ENCODE measurements around the gene PILRA.

The PILRA gene

GRCh38 chr7:100411101-100411500, 37.8 kb downstream of the PILRA start:
- no peak for DNase-seq (ENCODE audit: low spot score)

- DNase-seq (ENCODE audit: low spot score) = no peak
Observed at GRCh38 chr7:100413346-100413745, 40.1 kb downstream of the PILRA start.

- no peak for DNase-seq (ENCODE audit: low spot score)
Observed at GRCh38 chr7:100413889-100414288, 40.6 kb downstream of the PILRA start.

GRCh38 chr7:100415448-100415847, 42.2 kb downstream of the PILRA start:
- no peak for DNase-seq (ENCODE audit: low spot score)

- peak; percentile 31 for DNase-seq (ENCODE audit: low spot score)
Observed at GRCh38 chr7:100418930-100419659, 45.8 kb downstream of the PILRA start.

- DNase-seq (ENCODE audit: low spot score) = no peak
Observed at GRCh38 chr7:100419660-100420226, 46.5 kb downstream of the PILRA start.

- DNase-seq (ENCODE audit: low spot score) = no peak
Observed at GRCh38 chr7:100423315-100423714, 50.0 kb downstream of the PILRA start.

GRCh38 chr7:100425347-100425746, 52.1 kb downstream of the PILRA start:
- no peak for DNase-seq (ENCODE audit: low spot score)

GRCh38 chr7:100426516-100426915, 53.2 kb downstream of the PILRA start:
- no peak for DNase-seq (ENCODE audit: low spot score)

- DNase-seq (ENCODE audit: low spot score) = no peak
Observed at GRCh38 chr7:100427762-100428198, 54.5 kb downstream of the PILRA start.

GRCh38 chr7:100428199-100428966, 55.1 kb downstream of the PILRA start, which contains the start of gene ZCWPW1:
TSS of gene ZCWPW1 (minus strand) at chr7:100428703. CDS start at chr7:100420649, 8,054 bp downstream.
- peak; percentile 98 for DNase-seq (ENCODE audit: low spot score)

GRCh38 chr7:100428967-100429636, 55.8 kb downstream of the PILRA start:
- peak; percentile 100 for DNase-seq (ENCODE audit: low spot score)

GRCh38 chr7:100429637-100430492, 56.6 kb downstream of the PILRA start, which contains the start of gene MEPCE:
TSS of gene MEPCE (plus strand) at chr7:100429831. CDS start at chr7:100430019, 188 bp downstream.
- DNase-seq (ENCODE audit: low spot score) = peak; percentile 99

GRCh38 chr7:100430493-100431285, 57.4 kb downstream of the PILRA start:
- DNase-seq (ENCODE audit: low spot score) = no peak

GRCh38 chr7:100431286-100431735, 58.0 kb downstream of the PILRA start:
- no peak for DNase-seq (ENCODE audit: low spot score)

GRCh38 chr7:100432053-100432452, 58.8 kb downstream of the PILRA start:
- DNase-seq (ENCODE audit: low spot score) = peak; percentile 27

- DNase-seq (ENCODE audit: low spot score) = no peak
Observed at GRCh38 chr7:100432621-100433275, 59.5 kb downstream of the PILRA start.

- no peak for DNase-seq (ENCODE audit: low spot score)
Observed at GRCh38 chr7:100433276-100433591, 59.9 kb downstream of the PILRA start.

- peak; percentile 33 for DNase-seq (ENCODE audit: low spot score)
Observed at GRCh38 chr7:100433592-100434296, 60.5 kb downstream of the PILRA start.

Data from NAMALWA (cell line).